BLaER1 (cell line): Measurements from ENCODE around the gene FAM110C.
"Not testable (repeated sequence)": the region's sequence is repeated elsewhere in the genome, so short reads cannot be mapped to it uniquely, and the experiment has no call there.

Experiments
- H3K27ac ChIP-seq: shearing (Covaris generic); formaldehyde crosslinking; 2 replicates; pipeline ENCODE4 v1.8.1; 2022
- H3K27me3 ChIP-seq: shearing (Covaris generic); formaldehyde crosslinking; 2 replicates; pipeline ENCODE4 v1.8.1; 2022
- H3K36me3 ChIP-seq: shearing (Covaris generic); formaldehyde crosslinking; 2 replicates; pipeline ENCODE4 v1.8.1; 2022
- H3K4me1 ChIP-seq: shearing (Covaris generic); formaldehyde crosslinking; 2 replicates; pipeline ENCODE4 v1.8.1; 2022
- H3K4me2 ChIP-seq: shearing (Covaris generic); formaldehyde crosslinking; 2 replicates; pipeline ENCODE4 v1.8.1; 2022
- H3K4me3 ChIP-seq: shearing (Covaris generic); formaldehyde crosslinking; 2 replicates; pipeline ENCODE4 v1.8.1; 2022
- H3K9ac ChIP-seq: shearing (Covaris generic); formaldehyde crosslinking; 2 replicates; pipeline ENCODE4 v1.8.1; 2022
- H3K9me3 ChIP-seq: shearing (Covaris generic); formaldehyde crosslinking; 2 replicates; pipeline ENCODE4 v1.8.1; 2022
- H4K20me1 ChIP-seq: shearing (Covaris generic); formaldehyde crosslinking; 2 replicates; pipeline ENCODE4 v1.8.1; 2022
- Cebpa-rat ChIP-seq: shearing (Covaris generic); IDR thresholded peaks from 2 replicates; pipeline ENCODE4 v1.8.1; 2022

Gene FAM110C

GRCh38 chr2:28406-28975 is 17.8 kb downstream of the FAM110C start:
- peak overlapping the region; percentile 40; the same call in 1 of the 2 replicates for H3K4me3 ChIP-seq
- H3K27ac ChIP-seq: peak overlapping the region; percentile 74
- no peaks in the 10 kb centered on the region for H4K20me1 ChIP-seq
- H3K27me3 ChIP-seq: no peaks in the 10 kb centered on the region
- no peaks in the 10 kb centered on the region for H3K36me3 ChIP-seq
- peaks cover 70% of the 10 kb centered on the region for H3K4me1 ChIP-seq
- no peak for TF ChIP-seq Cebpa-rat
- H3K9me3 ChIP-seq: no peaks in the 10 kb centered on the region
- peak overlapping the region; percentile 85 for H3K4me2 ChIP-seq
- H3K9ac ChIP-seq: peak overlapping the region; percentile 30; the same call in 1 of the 2 replicates

DNA sequence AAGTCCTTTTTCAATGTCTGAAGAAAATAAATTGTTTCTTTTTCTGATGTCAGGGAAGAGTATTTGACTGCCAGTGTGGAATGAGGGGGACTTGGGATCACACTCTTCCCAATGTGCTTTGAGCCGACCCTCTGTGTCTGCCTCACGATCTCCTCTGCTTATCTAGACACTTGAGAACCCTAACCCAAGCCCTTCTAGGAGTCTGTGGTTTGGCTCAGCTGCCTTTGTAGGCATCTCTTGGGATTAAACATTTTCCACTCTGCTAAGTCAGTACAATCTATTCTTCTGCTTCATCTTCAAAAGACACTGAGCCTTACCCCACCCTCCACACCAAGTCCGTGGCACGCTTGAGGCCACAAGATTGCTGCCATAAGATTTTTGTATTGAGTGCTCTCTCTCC is 19.4 kb downstream of the FAM110C start:
- H3K36me3 ChIP-seq: no peaks in the 10 kb centered on the region
- H3K9me3 ChIP-seq: no peaks in the 10 kb centered on the region
- peak overlapping the region; percentile 38; the same call in 1 of the 2 replicates for H3K4me3 ChIP-seq
- TF ChIP-seq Cebpa-rat: no peak
- H3K4me2 ChIP-seq: peak overlapping the region; percentile 85
- H3K4me1 ChIP-seq: peaks cover 73% of the 10 kb centered on the region
- peak overlapping the region; percentile 74; the same call in 1 of the 2 replicates for H3K27ac ChIP-seq
- H3K27me3 ChIP-seq: no peaks in the 10 kb centered on the region
- no peaks in the 10 kb centered on the region for H4K20me1 ChIP-seq
- peak overlapping the region; percentile 33; the same call in 1 of the 2 replicates for H3K9ac ChIP-seq

- Histone ChIP-seq H3K4me1 (peaks cover 78% of the 10 kb centered on the region), H3K9me3 (no peaks in the 10 kb centered on the region)
These were observed 20.8 kb downstream of the FAM110C start for GRCh38 chr2:25543-25942.

GRCh38 chr2:24591-24990 is 21.7 kb downstream of the FAM110C start:
- not testable (repeated sequence) for H3K27ac ChIP-seq, H3K4me3 ChIP-seq, H3K27me3 ChIP-seq, H4K20me1 ChIP-seq, H3K36me3 ChIP-seq, H3K9ac ChIP-seq, H3K9me3 ChIP-seq
- Histone ChIP-seq H3K4me2 (peak overlapping the region; percentile 68), H3K4me1 (peaks cover 69% of the 10 kb centered on the region)

More at GRCh38 chr2:25543-25942, 20.8 kb downstream of the FAM110C start:
- Histone ChIP-seq H3K27ac (no peak overlapping the region), H3K36me3 (no peaks in the 10 kb centered on the region), H3K4me3 (no peak overlapping the region), H3K9ac (no peak overlapping the region), H3K4me2 (no peak overlapping the region), H3K27me3 (no peaks in the 10 kb centered on the region), H4K20me1 (no peaks in the 10 kb centered on the region)
- no peak for TF ChIP-seq Cebpa-rat

DNA sequence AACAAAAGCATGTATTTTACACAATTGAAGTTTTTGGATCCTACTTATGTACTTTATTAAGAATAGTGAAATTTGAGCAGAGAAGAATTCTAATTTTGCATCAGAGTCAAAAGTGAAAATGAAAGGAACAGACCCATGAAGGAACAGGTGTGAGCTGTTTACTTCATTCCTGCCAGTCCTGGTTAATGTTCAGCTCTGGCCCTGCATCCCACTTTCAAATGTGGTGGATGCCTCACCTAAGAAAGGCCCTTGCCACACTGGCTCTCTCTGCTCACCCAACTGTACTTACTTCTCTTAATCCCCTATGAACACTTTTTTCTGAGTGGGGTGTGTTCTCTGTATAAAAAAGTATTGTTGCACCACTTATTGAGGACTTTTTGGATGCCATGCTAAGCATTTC is 22.2 kb downstream of the FAM110C start:
- H3K4me2 ChIP-seq: peak overlapping the region; percentile 68
- no peaks in the 10 kb centered on the region for H3K27me3 ChIP-seq
- H3K27ac ChIP-seq: no peak overlapping the region
- no peak overlapping the region for H3K4me3 ChIP-seq
- no peaks in the 10 kb centered on the region for H3K36me3 ChIP-seq
- no peak overlapping the region for H3K9ac ChIP-seq
- H3K9me3 ChIP-seq: no peaks in the 10 kb centered on the region
- no peak for TF ChIP-seq Cebpa-rat
- no peaks in the 10 kb centered on the region for H4K20me1 ChIP-seq
- peaks cover 64% of the 10 kb centered on the region for H3K4me1 ChIP-seq

DNA sequence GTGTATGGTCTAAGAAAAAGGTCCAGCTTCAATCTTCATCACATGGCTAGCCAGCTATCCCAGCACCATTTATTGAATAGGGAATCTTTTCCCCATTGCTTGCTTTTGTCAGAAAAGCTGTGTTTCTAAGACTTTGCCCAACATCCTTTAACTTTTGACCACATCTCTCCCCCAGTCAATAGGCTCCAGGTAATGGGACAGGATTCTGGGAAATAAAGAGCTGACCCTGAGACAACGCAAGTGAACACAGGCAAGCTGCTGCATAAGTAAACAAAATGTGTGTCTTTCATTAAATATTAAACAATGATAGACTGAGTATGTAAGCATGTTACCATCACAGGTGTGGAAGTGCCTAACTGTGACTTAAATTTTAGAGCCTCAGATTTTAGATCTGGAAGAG is 23.0 kb downstream of the FAM110C start:
- no peak overlapping the region for H3K4me2 ChIP-seq
- no peaks in the 10 kb centered on the region for H3K36me3 ChIP-seq
- H3K27ac ChIP-seq: no peak overlapping the region
- peaks cover 56% of the 10 kb centered on the region for H3K4me1 ChIP-seq
- no peaks in the 10 kb centered on the region for H3K9me3 ChIP-seq
- H3K9ac ChIP-seq: no peak overlapping the region
- H4K20me1 ChIP-seq: no peaks in the 10 kb centered on the region
- no peaks in the 10 kb centered on the region for H3K27me3 ChIP-seq
- H3K4me3 ChIP-seq: no peak overlapping the region
- TF ChIP-seq Cebpa-rat: no peak

GRCh38 chr2:22244-22643 is 24.1 kb downstream of the FAM110C start:
- Histone ChIP-seq H3K4me2 (peak overlapping the region; percentile 56), H3K4me1 (peaks cover 45% of the 10 kb centered on the region)
- not testable (repeated sequence) for H3K4me3 ChIP-seq, H3K27ac ChIP-seq, H3K27me3 ChIP-seq, H4K20me1 ChIP-seq, H3K36me3 ChIP-seq, H3K9me3 ChIP-seq, H3K9ac ChIP-seq

GRCh38 chr2:20259-20658 is 26.0 kb downstream of the FAM110C start:
- not testable (repeated sequence) for H3K27ac ChIP-seq, H3K27me3 ChIP-seq

GRCh38 chr2:19505-19904 is 26.8 kb downstream of the FAM110C start:
- Histone ChIP-seq H3K4me3 (no peak overlapping the region), H3K9me3 (no peaks in the 10 kb centered on the region), H4K20me1 (no peaks in the 10 kb centered on the region), H3K27ac (no peak overlapping the region), H3K4me2 (no peak overlapping the region), H3K9ac (no peak overlapping the region), H3K36me3 (no peaks in the 10 kb centered on the region), H3K27me3 (no peaks in the 10 kb centered on the region), H3K4me1 (peaks cover 23% of the 10 kb centered on the region)
- TF ChIP-seq Cebpa-rat: no peak

More at GRCh38 chr2:20259-20658, 26.0 kb downstream of the FAM110C start:
- not testable (repeated sequence) for H3K4me2 ChIP-seq, H3K9me3 ChIP-seq, H3K4me3 ChIP-seq, H4K20me1 ChIP-seq, H3K9ac ChIP-seq, H3K36me3 ChIP-seq
- H3K4me1 ChIP-seq: peaks cover 28% of the 10 kb centered on the region

DNA sequence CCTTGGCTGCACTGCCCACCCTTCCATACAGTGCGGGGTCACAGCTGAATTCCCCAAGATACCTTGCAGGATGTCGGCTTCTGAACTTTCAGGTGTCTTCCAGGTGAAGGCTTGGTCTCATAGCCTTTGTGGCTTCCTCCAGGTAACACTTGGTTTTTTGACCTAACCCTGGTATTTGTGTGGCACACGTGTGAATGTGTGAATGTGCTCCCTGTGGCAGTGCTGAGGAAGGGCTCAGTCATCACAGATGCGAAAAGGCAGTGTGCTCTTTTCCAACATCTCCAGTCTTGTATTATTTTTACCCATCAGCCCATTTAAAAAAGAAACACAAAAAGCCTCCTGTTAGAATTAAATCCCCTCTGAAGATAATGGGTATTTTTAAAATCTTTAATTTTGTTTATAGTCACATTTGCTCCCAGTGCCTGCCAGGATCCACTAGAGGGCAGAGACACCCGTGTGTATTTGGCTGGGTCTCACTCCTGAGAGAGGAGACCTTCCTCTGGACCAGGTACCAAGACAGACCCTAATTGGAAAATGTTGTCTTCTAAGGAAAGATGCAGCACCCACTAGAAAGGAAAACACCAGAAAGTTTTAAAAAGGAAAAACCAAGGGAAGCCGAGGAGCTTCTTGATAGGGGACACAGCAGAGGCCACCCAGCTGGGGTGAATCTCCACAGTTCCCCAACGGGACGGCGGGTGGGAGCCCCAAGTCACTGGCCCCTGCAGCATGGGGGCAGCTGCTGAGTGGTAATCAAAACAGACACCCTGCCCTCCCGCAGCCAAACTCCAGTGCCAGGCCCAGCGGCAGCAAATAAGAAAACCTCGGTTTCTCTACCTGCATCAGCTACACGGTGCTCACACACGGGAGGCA is 27.7 kb downstream of the FAM110C start:
- no peaks in the 10 kb centered on the region for H3K27me3 ChIP-seq
- H4K20me1 ChIP-seq: no peaks in the 10 kb centered on the region

DNA sequence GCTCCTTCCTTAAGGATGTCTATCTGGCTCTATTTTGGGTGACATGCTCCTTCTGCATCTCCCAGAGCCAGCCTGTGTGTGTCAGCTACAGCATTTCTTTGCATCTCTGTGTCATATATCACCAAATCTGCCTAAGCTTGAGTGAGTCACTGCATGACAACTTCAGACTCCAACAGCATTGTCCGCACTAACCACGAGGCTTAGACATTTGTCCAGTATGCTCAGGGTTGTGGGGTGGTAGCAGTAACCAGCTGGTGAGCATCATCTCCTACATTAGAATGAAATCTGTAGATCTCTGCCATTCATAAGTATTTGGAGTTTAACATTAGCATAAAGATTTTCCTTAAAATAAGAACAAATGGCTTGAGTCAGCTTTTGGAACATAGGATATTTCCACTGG is 30.4 kb downstream of the FAM110C start:
- H3K27ac ChIP-seq, H4K20me1 ChIP-seq, H3K4me2 ChIP-seq, H3K4me1 ChIP-seq, H3K4me3 ChIP-seq, H3K36me3 ChIP-seq, H3K27me3 ChIP-seq, H3K9ac ChIP-seq, H3K9me3 ChIP-seq: not testable (repeated sequence)

More for the DNA sequence above, 27.7 kb downstream of the FAM110C start:
- H3K27ac ChIP-seq: no peak overlapping the region
- no peak overlapping the region for H3K9ac ChIP-seq
- no peak overlapping the region for H3K4me3 ChIP-seq
- H3K9me3 ChIP-seq: no peaks in the 10 kb centered on the region
- no peaks in the 10 kb centered on the region for H3K36me3 ChIP-seq
- H3K4me2 ChIP-seq: no peak overlapping the region
- H3K4me1 ChIP-seq: peaks cover 15% of the 10 kb centered on the region
- no peak for TF ChIP-seq Cebpa-rat
